Suprapubic skin (tissue), 4 donors: ENCODE data around the gene PLCB1. TPM values are rescaled to one million over a fixed set of nuclear protein-coding genes. Genes with fewer than 3 reads are reported as not detected.
A peak's percentile ranks its signal among the peaks of the same experiment; 100 is the strongest.

ENCODE experiments used
- DNase-seq, 2 donors: peaks; one replicate each; pipeline ENCODE4 v3.0.0-alpha.2; 2019; ENCODE audit warnings: low spot score in 2 of 2
- H3K27ac ChIP-seq: fragments of 200-600 bp; sonication (generic); one replicate; pipeline ENCODE4 v1.5.1; 2019
- H3K27me3 ChIP-seq: fragments of 200-600 bp; sonication (generic); one replicate; pipeline ENCODE4 v1.5.1; 2019
- H3K36me3 ChIP-seq: fragments of 200-600 bp; sonication (generic); one replicate; pipeline ENCODE4 v1.5.1; 2019
- H3K4me1 ChIP-seq: fragments of 200-600 bp; sonication (generic); one replicate; pipeline ENCODE4 v1.5.1; 2019
- H3K4me3 ChIP-seq: fragments of 200-600 bp; sonication (generic); one replicate; pipeline ENCODE4 v1.5.1; 2019; ENCODE audit warnings: mild to moderate bottlenecking
- H3K9me3 ChIP-seq: fragments of 200-600 bp; sonication (generic); one replicate; pipeline ENCODE4 v1.5.1; 2019
- EP300 ChIP-seq: sonication (generic); formaldehyde crosslinking; IDR thresholded peaks from one replicate; pipeline ENCODE4 v1.6.1; 2017; ENCODE audit warnings: antibody characterized with exemption
- POLR2A ChIP-seq, 2 donors: fragments of 450-650 bp; IDR thresholded peaks; one replicate each; pipeline ENCODE4 v1.6.1; 2017; ENCODE audit warnings: antibody characterized with exemption in 2 of 2, mild to moderate bottlenecking in 2 of 2, moderate library complexity in 2 of 2
- POLR2AphosphoS5 ChIP-seq, 3 donors: sonication (generic); formaldehyde crosslinking; IDR thresholded peaks; one replicate each; pipeline ENCODE4 v1.6.1; 2017; ENCODE audit warnings: antibody characterized with exemption in 3 of 3
- WGBS: methylation state at CpG from one replicate; pipeline ENCODE4 v1.1.5; 2018; 5-methylcytosine and 5-hydroxymethylcytosine counted together
- total RNA-seq, 4 donors: library from RNA; depleted of rRNA; stranded (reverse); fragments of >200 nt; gene quantifications; one replicate each; pipeline ENCODE4 v1.1.0, GENCODE V29; 2016
- TF ChIP-seq, protein P1 (sequence below), 2 donors: fragments of 200-600 bp in 1 of 2; fragments of 450-650 bp in 1 of 2; sonication (generic) in 1 of 2; IDR thresholded peaks; one replicate each; pipeline ENCODE4 v1.5.1; 2016 to 2019; ENCODE audit warnings: antibody characterized with exemption in 2 of 2, mild to moderate bottlenecking in 1 of 2, moderate library complexity in 1 of 2

Gene PLCB1
- total RNA-seq, 4 donors from 2014 or later, result 3.9 to 15.6 (median 6.7) TPM

DNA sequence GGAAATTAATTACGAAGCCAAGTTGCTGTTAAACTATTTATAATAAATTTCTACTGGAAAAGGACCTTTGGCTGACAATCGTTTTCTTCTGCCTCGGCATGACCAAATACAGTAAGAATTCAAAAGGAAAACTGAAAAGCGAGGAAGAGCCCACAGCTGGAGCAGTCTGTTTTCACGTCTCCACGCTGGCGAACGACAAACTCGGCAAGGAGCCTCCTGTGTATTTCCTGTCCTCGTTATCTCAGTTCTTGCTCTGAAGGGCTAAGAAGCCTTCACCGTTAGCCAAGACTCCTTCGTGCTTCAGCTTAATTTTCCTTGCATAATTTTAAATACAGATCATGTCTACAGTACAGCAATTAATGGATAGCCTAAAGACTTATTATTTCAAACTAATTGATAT is 722.5 kb downstream of the PLCB1 start:
- WGBS, result 37% methylated on average over 12 of the region's 12 CpGs
- H3K9me3 ChIP-seq, result no peaks in the 10 kb centered on the region

DNA sequence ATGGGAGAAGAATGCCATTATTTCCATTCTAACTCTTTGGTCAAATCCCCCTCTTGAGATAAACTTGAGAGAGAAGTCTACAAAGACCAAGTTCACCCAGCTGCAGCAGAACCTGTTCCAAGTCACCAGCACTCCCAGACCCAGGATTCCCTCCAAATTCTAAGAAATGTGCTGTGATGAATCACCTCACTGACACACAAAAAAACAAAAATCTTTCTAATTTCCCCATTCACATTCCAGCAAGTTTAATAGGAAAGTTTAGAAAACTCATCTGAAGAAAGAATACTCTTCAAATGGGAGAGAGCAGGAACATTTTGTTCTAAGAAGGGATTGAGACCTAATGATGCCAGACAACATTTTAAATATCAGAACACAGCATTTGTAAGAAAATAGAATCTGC is 723.2 kb downstream of the PLCB1 start:
- Histone ChIP-seq H3K36me3 (no peaks in the 10 kb centered on the region), H3K4me3 (no peak overlapping the region), H3K4me1 (peaks cover 14% of the 10 kb centered on the region), H3K27me3 (no peaks in the 10 kb centered on the region), H3K9me3 (no peaks in the 10 kb centered on the region), H3K27ac (peak overlapping the region; percentile 79)
- TF ChIP-seq POLR2AphosphoS5 (IDR thresholded peaks at IDR 0.05) (no peak), EP300 (no peak), POLR2A (IDR thresholded peaks at IDR 0.05) (no peak)
- TF ChIP-seq, protein P1, sequence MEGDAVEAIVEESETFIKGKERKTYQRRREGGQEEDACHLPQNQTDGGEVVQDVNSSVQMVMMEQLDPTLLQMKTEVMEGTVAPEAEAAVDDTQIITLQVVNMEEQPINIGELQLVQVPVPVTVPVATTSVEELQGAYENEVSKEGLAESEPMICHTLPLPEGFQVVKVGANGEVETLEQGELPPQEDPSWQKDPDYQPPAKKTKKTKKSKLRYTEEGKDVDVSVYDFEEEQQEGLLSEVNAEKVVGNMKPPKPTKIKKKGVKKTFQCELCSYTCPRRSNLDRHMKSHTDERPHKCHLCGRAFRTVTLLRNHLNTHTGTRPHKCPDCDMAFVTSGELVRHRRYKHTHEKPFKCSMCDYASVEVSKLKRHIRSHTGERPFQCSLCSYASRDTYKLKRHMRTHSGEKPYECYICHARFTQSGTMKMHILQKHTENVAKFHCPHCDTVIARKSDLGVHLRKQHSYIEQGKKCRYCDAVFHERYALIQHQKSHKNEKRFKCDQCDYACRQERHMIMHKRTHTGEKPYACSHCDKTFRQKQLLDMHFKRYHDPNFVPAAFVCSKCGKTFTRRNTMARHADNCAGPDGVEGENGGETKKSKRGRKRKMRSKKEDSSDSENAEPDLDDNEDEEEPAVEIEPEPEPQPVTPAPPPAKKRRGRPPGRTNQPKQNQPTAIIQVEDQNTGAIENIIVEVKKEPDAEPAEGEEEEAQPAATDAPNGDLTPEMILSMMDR (IDR thresholded peaks at IDR 0.05), result no peak
- DNase-seq, result no peak

More for the DNA sequence above, 722.5 kb downstream of the PLCB1 start:
- no peak for DNase-seq
- TF ChIP-seq, protein P1 (IDR thresholded peaks at IDR 0.05), result no peak
- TF ChIP-seq POLR2AphosphoS5 (IDR thresholded peaks at IDR 0.05) (no peak), POLR2A (IDR thresholded peaks at IDR 0.05) (no peak), EP300 (no peak)
- H3K36me3 ChIP-seq, result no peaks in the 10 kb centered on the region
- H3K27me3 ChIP-seq, result no peaks in the 10 kb centered on the region
- H3K4me3 ChIP-seq, result peak overlapping the region; percentile 9
- peak overlapping the region; percentile 44 for H3K27ac ChIP-seq
- H3K4me1 ChIP-seq, result peaks cover 14% of the 10 kb centered on the region

DNA sequence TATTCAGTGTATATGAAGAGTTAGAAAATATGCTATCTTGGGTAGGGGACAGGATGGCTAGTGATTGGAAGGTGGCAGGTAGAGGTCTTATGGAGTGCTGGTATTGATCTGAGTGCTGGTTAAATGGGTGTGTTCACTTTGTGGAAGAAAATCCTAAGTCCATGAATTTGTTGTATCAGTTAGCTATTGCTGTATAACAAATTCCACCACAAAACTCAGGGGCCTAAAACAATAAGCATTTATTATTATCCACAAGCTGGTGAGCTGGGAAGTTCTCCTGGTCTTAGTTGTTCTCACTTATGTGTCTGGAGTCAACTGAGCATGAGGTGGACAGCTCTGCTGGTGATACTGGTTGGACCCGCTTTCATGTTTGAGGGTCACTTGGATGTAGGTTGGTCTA is 724.6 kb downstream of the PLCB1 start:
- Histone ChIP-seq H3K4me1 (peaks cover 14% of the 10 kb centered on the region), H3K4me3 (no peak overlapping the region), H3K27me3 (no peaks in the 10 kb centered on the region), H3K9me3 (no peaks in the 10 kb centered on the region), H3K36me3 (no peaks in the 10 kb centered on the region), H3K27ac (no peak overlapping the region)
- 100% methylated on average over 1 of the region's 1 CpG for WGBS
- no peak for DNase-seq
- TF ChIP-seq, protein P1 (IDR thresholded peaks at IDR 0.05), result no peak
- TF ChIP-seq POLR2A (IDR thresholded peaks at IDR 0.05) (no peak), EP300 (no peak)

DNA sequence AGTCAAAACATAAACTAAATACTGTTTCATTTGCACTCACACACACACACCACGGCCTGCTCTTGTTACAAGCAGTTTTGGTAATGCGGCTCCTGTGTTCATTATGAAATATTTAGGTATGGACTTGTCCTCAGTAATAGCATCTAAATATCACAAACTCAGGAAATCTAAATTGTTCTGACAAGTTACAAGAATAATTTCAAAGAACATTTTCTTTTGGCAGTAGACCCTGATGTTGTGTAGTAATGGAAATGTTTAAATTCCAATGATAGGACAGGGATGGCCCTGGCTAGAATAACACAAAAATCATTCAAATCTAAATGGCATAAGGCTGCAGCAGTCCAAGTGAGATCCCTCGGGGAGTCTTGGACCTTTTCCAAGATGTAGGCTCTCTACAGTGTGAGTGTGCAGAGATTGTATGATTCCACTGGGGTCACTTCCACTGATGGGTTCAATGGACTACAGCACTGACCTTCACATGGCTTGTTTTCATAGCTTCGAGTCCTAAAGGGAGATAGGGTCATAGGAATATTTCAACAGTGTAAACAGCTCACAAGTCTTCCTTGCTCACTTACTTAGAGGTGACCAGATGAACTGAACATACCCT is 726.2 kb downstream of the PLCB1 start:
- TF ChIP-seq, protein P1 (IDR thresholded peaks at IDR 0.05), result no peak
- no peak for TF ChIP-seq POLR2A (IDR thresholded peaks at IDR 0.05)
- no peak for TF ChIP-seq EP300
- no peak for TF ChIP-seq POLR2AphosphoS5 (IDR thresholded peaks at IDR 0.05)
- no peaks in the 10 kb centered on the region for H3K36me3 ChIP-seq
- H3K4me3 ChIP-seq, result no peak overlapping the region
- H3K4me1 ChIP-seq, result peaks cover 14% of the 10 kb centered on the region
- H3K27me3 ChIP-seq, result no peaks in the 10 kb centered on the region
- no peaks in the 10 kb centered on the region for H3K9me3 ChIP-seq
- no peak for DNase-seq
- 45% methylated on average over 4 of the region's 4 CpGs for WGBS
- no peak overlapping the region for H3K27ac ChIP-seq

DNA sequence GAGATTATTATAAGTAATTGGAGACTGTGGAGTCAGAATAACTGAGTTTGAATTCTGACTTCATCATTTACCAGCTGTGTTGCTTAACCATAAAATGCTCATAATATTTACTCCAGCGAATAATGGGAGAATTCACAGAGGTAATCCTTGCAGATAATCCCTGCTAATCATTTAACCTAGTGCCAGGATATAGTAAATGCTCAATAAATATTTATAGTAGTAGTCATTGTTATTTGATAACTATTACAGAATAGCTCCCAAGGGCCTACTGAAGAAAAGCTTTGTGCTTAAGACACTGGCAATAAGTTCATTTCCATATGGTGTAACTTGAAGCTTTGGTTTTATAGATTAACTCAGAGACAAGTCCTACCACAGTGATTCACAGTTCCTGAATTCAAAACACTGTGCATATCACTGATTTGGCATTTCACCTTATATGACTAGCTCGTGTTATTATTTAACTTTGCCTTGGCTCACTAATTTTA is 728.0 kb downstream of the PLCB1 start:
- Histone ChIP-seq H3K4me3 (no peak overlapping the region), H3K27ac (no peak overlapping the region), H3K4me1 (no peaks in the 10 kb centered on the region), H3K36me3 (no peaks in the 10 kb centered on the region), H3K9me3 (no peaks in the 10 kb centered on the region), H3K27me3 (no peaks in the 10 kb centered on the region)
- DNase-seq, result no peak
- WGBS, result 56% methylated on average over 2 of the region's 2 CpGs
- TF ChIP-seq POLR2A (IDR thresholded peaks at IDR 0.05), result no peak
- TF ChIP-seq EP300, result no peak
- TF ChIP-seq, protein P1 (IDR thresholded peaks at IDR 0.05), result no peak
- TF ChIP-seq POLR2AphosphoS5 (IDR thresholded peaks at IDR 0.05), result no peak
